GM23338 (cell line): Measurements from ENCODE around the gene AOPEP. TPM values are rescaled to one million over a fixed set of nuclear protein-coding genes. Genes with fewer than 3 reads are reported as not detected.
"Not testable (repeated sequence)": the region's sequence is repeated elsewhere in the genome, so short reads cannot be mapped to it uniquely, and the experiment has no call there.

Experiments used
- ATAC-seq: fragments of 200-7000 bp; cut with Tn5 transposase; 3 replicates; pipeline ENCODE4 v1.9.1; 2020
- DNase-seq: peaks from one replicate; pipeline ENCODE4 v3.0.0-alpha.2; 2015; ENCODE audit warnings: low spot score
- H2AFZ ChIP-seq: fragments of 200-600 bp; sonication (generic); 2 replicates; pipeline ENCODE4 v1.8.0; 2016; ENCODE audit warnings: antibody characterized with exemption, mild to moderate bottlenecking, moderate library complexity
- H3F3A ChIP-seq: fragments of 200-600 bp; sonication (generic); replicated peaks from 2 replicates; pipeline ENCODE4 v1.8.0; 2017; ENCODE audit warnings: antibody characterized with exemption, mixed run types, low read depth
- H3K27ac ChIP-seq: fragments of 200-600 bp; sonication (generic); 2 replicates; pipeline ENCODE4 v1.6.1; 2016; ENCODE audit warnings: low read depth
- H3K27me3 ChIP-seq: fragments of 200-600 bp; sonication (generic); 2 replicates; pipeline ENCODE4 v1.8.0; 2016; ENCODE audit warnings: mild to moderate bottlenecking, mixed run types, moderate library complexity; ENCODE audit not compliant: insufficient read depth
- H3K36me3 ChIP-seq: fragments of 200-600 bp; sonication (generic); 2 replicates; pipeline ENCODE4 v1.8.0; 2016; ENCODE audit warnings: mild to moderate bottlenecking; ENCODE audit not compliant: insufficient read depth
- H3K4me1 ChIP-seq: fragments of 200-600 bp; sonication (generic); 2 replicates; pipeline ENCODE4 v1.8.0; 2016; ENCODE audit warnings: mild to moderate bottlenecking, moderate library complexity; ENCODE audit not compliant: insufficient read depth
- H3K4me2 ChIP-seq: fragments of 200-600 bp; sonication (generic); 2 replicates; pipeline ENCODE4 v1.7.1; 2017; ENCODE audit warnings: mixed run types
- H3K4me3 ChIP-seq: fragments of 200-600 bp; sonication (generic); 2 replicates; pipeline ENCODE4 v1.6.1; 2016; ENCODE audit warnings: mixed run types
- H3K79me2 ChIP-seq: fragments of 200-600 bp; sonication (generic); replicated peaks from 2 replicates; pipeline ENCODE4 v1.8.0; 2017; ENCODE audit warnings: mild to moderate bottlenecking; ENCODE audit not compliant: insufficient read depth
- H3K9me2 ChIP-seq: fragments of 200-600 bp; sonication (generic); 2 replicates; pipeline ENCODE4 v1.8.0; 2017; ENCODE audit not compliant: insufficient read depth
- H4K20me1 ChIP-seq: fragments of 200-600 bp; sonication (generic); replicated peaks from 2 replicates; pipeline ENCODE4 v1.8.0; 2017; ENCODE audit warnings: mild to moderate bottlenecking; ENCODE audit not compliant: insufficient read depth
- H3K27ac Mint-ChIP-seq: 2 replicates; pipeline ENCODE4 v1.8.0; 2020; ENCODE audit warnings: inconsistent platforms, mild to moderate bottlenecking, moderate library complexity, mixed read lengths
- H3K27me3 Mint-ChIP-seq: 3 replicates; pipeline ENCODE4 v1.8.0; 2022; ENCODE audit warnings: low read depth, mild to moderate bottlenecking, moderate library complexity, mixed read lengths, inconsistent platforms; ENCODE audit not compliant: insufficient read depth, poor library complexity
- H3K36me3 Mint-ChIP-seq: 3 replicates; pipeline ENCODE4 v1.8.0; 2021; ENCODE audit warnings: low read depth, mild to moderate bottlenecking, inconsistent platforms, moderate library complexity, mixed read lengths
- H3K4me1 Mint-ChIP-seq: 3 replicates; pipeline ENCODE4 v1.8.0; 2020; ENCODE audit warnings: mild to moderate bottlenecking, inconsistent platforms, mixed read lengths
- H3K4me3 Mint-ChIP-seq: 3 replicates; pipeline ENCODE4 v1.8.0; 2021; ENCODE audit warnings: moderate library complexity, mild to moderate bottlenecking, inconsistent platforms, mixed read lengths
- H3K9me3 Mint-ChIP-seq: 3 replicates; pipeline ENCODE4 v1.8.0; 2020; ENCODE audit warnings: moderate library complexity, mild to moderate bottlenecking, inconsistent platforms, mixed read lengths
- CREB1 ChIP-seq: fragments of 250-450 bp; sonication (Bioruptor Pico); IDR thresholded peaks from 2 replicates; pipeline ENCODE4 v1.5.0; 2020; ENCODE audit warnings: low read depth, mild to moderate bottlenecking, moderate library complexity
- CTCF ChIP-seq, 2 experiments: fragments of 200-600 bp in 1 of 2; sonication (generic) in 1 of 2; conservative IDR thresholded peaks; 2 replicates each; pipeline versions ENCODE4 v1.5.1 to v1.6.1; 2016 to 2017; ENCODE audit warnings: antibody characterized with exemption in 2 of 2, low read depth in 2 of 2, mild to moderate bottlenecking in 2 of 2, moderate library complexity in 1 of 2
- ETS1 ChIP-seq: IDR thresholded peaks from 2 replicates; pipeline ENCODE4 v1.6.1; 2016; ENCODE audit warnings: antibody characterized with exemption
- EZH2 ChIP-seq: fragments of 200-600 bp; sonication (generic); IDR thresholded peaks from one replicate; pipeline ENCODE4 v1.8.0; 2017; ENCODE audit warnings: antibody characterized with exemption, mild to moderate bottlenecking, low read depth; ENCODE audit not compliant: unreplicated experiment
- NANOG ChIP-seq: IDR thresholded peaks from 2 replicates; pipeline ENCODE4 v1.6.1; 2016; ENCODE audit warnings: antibody characterized with exemption, borderline replicate concordance
- POLR2AphosphoS5 ChIP-seq: IDR thresholded peaks from 2 replicates; pipeline ENCODE4 v1.6.1; 2016; ENCODE audit warnings: antibody characterized with exemption, low read depth
- REST ChIP-seq: IDR thresholded peaks from one replicate; pipeline ENCODE4 v1.6.1; 2018; ENCODE audit warnings: antibody characterized with exemption; ENCODE audit not compliant: unreplicated experiment
- STAT1 ChIP-seq: IDR thresholded peaks from one replicate; pipeline ENCODE4 v1.6.1; 2016; ENCODE audit warnings: antibody characterized with exemption; ENCODE audit not compliant: unreplicated experiment
- ZNF114 ChIP-seq: fragments of 250-450 bp; sonication (Bioruptor Pico); IDR thresholded peaks from 2 replicates; pipeline ENCODE4 v1.5.0; 2020; ENCODE audit warnings: mild to moderate bottlenecking, moderate library complexity
- ZNF331 ChIP-seq: fragments of 250-450 bp; sonication (Bioruptor Pico); IDR thresholded peaks from 2 replicates; pipeline ENCODE4 v1.5.0; 2020; ENCODE audit warnings: low read depth, mild to moderate bottlenecking, moderate library complexity
- ZNF462 ChIP-seq: fragments of 250-450 bp; sonication (Bioruptor Pico); IDR thresholded peaks from 2 replicates; pipeline ENCODE4 v1.5.0; 2020; ENCODE audit warnings: mild to moderate bottlenecking, moderate library complexity
- polyA plus RNA-seq: library from polyadenylated mRNA; unstranded; fragments of >200 nt; fragmentation: Nextera tagmentation; extraction: Ambion mirVana; gene quantifications from 2 replicates; pipeline ENCODE4 v1.2.1, GENCODE V29; 2016
- total RNA-seq: library from RNA; depleted of rRNA; stranded (reverse); fragments of >200 nt; shearing (Covaris generic); gene quantifications from 2 replicates; pipeline ENCODE4 v1.2.3, GENCODE V29; 2014

AOPEP gene
- total and polyA plus RNA-seq, 2 experiments from 2014 or later, result 7.0 to 16.5 TPM

DNA sequence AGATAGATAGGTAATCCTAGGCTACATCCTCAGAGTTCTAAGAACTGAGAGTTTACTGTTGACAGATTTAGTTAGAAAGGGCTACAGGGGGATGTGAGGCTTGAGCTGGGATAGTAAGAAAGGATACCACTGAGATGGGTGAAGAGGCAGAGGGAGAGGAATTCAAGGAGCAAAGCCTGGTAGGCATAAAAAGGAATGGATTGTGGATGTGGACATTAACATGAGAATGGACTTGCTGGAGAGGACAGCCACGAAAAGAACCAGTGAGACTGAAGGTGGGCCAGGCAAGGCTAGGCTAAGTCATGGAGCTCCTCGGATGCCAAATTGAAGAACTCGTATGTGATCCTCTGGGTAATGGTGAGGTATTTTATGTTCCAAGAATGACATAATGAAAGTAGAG lies 211.9 kb downstream of the AOPEP start:
- Histone ChIP-seq H3F3A (no peaks in the 10 kb centered on the region), H3K79me2 (no peaks in the 10 kb centered on the region), H3K27ac (no peak overlapping the region), H3K9me2 (0 out of 2 replicates have a peak, but pooled peaks cover 6% of the 10 kb centered on the region), H3K4me1 (peaks cover 6% of the 10 kb centered on the region), H3K27me3 (no peaks in the 10 kb centered on the region), H4K20me1 (no peaks in the 10 kb centered on the region), H3K36me3 (no peaks in the 10 kb centered on the region), H3K4me3 (no peak overlapping the region), H2AFZ (no peak overlapping the region), H3K4me2 (0 out of 2 replicates have a peak overlapping the region, but pooled peaks have one; percentile 19)
- Mint-ChIP-seq H3K4me1 (peaks cover 12% of the 10 kb centered on the region), H3K9me3 (no peaks in the 10 kb centered on the region; the same call in 2 of the 3 replicates), H3K4me3 (no peak overlapping the region), H3K27me3 (peaks cover 5% of the 10 kb centered on the region), H3K27ac (peak overlapping the region; percentile 15; the same call in 1 of the 2 replicates), H3K36me3 (no peaks in the 10 kb centered on the region; the same call in 2 of the 3 replicates)
- TF ChIP-seq REST (no peak), ZNF114 (CRISPR knock-in tag) (no peak), POLR2AphosphoS5 (no peak), STAT1 (no peak), CTCF (conservative IDR thresholded peaks at IDR 0.05; ENCODE audit: low read depth in 2 of 2) (no peak), EZH2 (no peak), ZNF331 (CRISPR knock-in tag) (no peak), ETS1 (no peak), NANOG (no peak), ZNF462 (CRISPR knock-in tag) (no peak), CREB1 (CRISPR knock-in tag) (no peak)
- DNase-seq, result peak; percentile 23
- peak; percentile 57 for ATAC-seq

DNA sequence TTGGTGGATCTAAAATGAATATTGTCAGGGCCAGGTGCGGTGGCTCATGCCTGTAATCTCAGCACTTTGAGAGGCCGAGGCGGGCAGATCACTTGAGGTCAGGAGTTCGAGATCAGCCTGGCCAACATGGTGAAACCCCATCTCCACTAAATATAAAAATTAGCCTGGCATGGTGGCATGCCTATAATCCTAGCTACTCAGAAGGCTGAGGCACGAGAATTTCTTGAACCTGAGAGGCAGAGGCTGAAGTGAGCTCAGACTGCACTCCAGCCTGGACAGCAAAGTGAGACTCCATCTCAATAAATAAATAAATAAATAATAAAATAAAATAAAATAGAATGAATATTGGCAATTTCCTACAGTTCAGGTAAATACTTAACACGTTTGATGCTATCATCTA lies 213.8 kb downstream of the AOPEP start:
- not testable (repeated sequence) for ATAC-seq, DNase-seq, H3K9me3 Mint-ChIP-seq, H3K79me2 ChIP-seq, H3K4me3 Mint-ChIP-seq, H3K27ac ChIP-seq, H3K4me1 ChIP-seq, H3K4me3 ChIP-seq, H3K4me2 ChIP-seq, H3K27me3 Mint-ChIP-seq, H2AFZ ChIP-seq, H3K36me3 ChIP-seq, H3K36me3 Mint-ChIP-seq, H3K27ac Mint-ChIP-seq, H4K20me1 ChIP-seq, H3K9me2 ChIP-seq, H3F3A ChIP-seq, H3K27me3 ChIP-seq
- H3K4me1 Mint-ChIP-seq, result peaks cover 12% of the 10 kb centered on the region
